NT2/D1 (cell line): Measurements from ENCODE around the gene DBT.
"Not testable (repeated sequence)": the region's sequence is repeated elsewhere in the genome, so short reads cannot be mapped to it uniquely, and the experiment has no call there.

Experiments used
- SUZ12 ChIP-seq: IDR thresholded peaks from 2 replicates; pipeline ENCODE4 v1.6.1; 2011; ENCODE audit not compliant: insufficient read length, insufficient read depth; ENCODE audit errors: extremely low read depth
- YY1 ChIP-seq: IDR thresholded peaks from 2 replicates; pipeline ENCODE4 v1.6.1; 2011; ENCODE audit not compliant: insufficient read length, insufficient read depth

DNA sequence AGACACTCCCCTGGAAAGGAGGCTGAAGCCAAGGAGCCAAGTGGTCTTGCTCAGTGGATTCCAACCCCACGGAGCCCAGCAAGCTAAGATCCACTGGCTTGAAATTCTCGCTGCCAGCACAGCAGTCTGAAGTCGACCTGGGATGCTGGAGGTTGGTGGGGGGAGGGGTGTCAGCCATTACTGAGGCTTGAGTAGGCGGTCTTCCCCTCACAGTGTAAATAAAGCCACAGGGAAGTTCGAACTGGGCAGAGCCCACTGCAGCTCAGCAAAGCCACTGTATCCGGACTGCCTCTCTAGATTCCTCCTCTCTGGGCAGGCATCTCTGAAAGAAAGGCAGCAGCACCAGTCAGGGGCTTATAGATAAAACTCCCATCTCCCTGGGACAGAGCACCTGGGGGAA lies 49.6 kb downstream of the DBT start:
- peak; percentile 32 for TF ChIP-seq YY1
- not testable (repeated sequence) for TF ChIP-seq SUZ12
